NCI-H748 treated with DMSO at 0.1 percent for 48 hours (cell line): ENCODE measurements around the gene CIAPIN1.
"Not testable (repeated sequence)": the region's sequence is repeated elsewhere in the genome, so short reads cannot be mapped to it uniquely, and the experiment has no call there.

ENCODE experiments used
- DNase-seq: peaks from one replicate; lab custom pipeline; 2025; lab: John Stamatoyannopoulos, UW

Gene CIAPIN1

GRCh38 chr16:57406881-57407280 is 40.3 kb downstream of the CIAPIN1 start:
- no peak for DNase-seq

GRCh38 chr16:57405097-57405496 is 42.1 kb downstream of the CIAPIN1 start:
- DNase-seq = no peak

- no peak for DNase-seq
Measured at GRCh38 chr16:57403965-57404817, 43.0 kb downstream of the CIAPIN1 start, which contains the start of gene CCL17. TSS of gene CCL17 (plus strand) at chr16:57404767. CDS start at chr16:57413933, 9,166 bp downstream.

- DNase-seq = no peak
Measured at GRCh38 chr16:57401943-57402640, 45.1 kb downstream of the CIAPIN1 start.

- not testable (repeated sequence) for DNase-seq
Measured at GRCh38 chr16:57397493-57397892, 49.7 kb downstream of the CIAPIN1 start.

GRCh38 chr16:57396786-57397185 is 50.4 kb downstream of the CIAPIN1 start:
- no peak for DNase-seq

- DNase-seq = no peak
Measured at GRCh38 chr16:57395026-57395425, 52.2 kb downstream of the CIAPIN1 start.

- DNase-seq = no peak
Measured at GRCh38 chr16:57394444-57394843, 52.7 kb downstream of the CIAPIN1 start.

- no peak for DNase-seq
Measured at GRCh38 chr16:57392694-57393093, 54.5 kb downstream of the CIAPIN1 start.

- no peak for DNase-seq
Measured at GRCh38 chr16:57391708-57392107, 55.5 kb downstream of the CIAPIN1 start.

- DNase-seq = no peak
Measured at GRCh38 chr16:57391300-57391699, 55.9 kb downstream of the CIAPIN1 start.

- no peak for DNase-seq
Measured at GRCh38 chr16:57390636-57391295, 56.4 kb downstream of the CIAPIN1 start.

GRCh38 chr16:57389087-57389468 is 58.1 kb downstream of the CIAPIN1 start:
- no peak for DNase-seq

GRCh38 chr16:57388359-57389086 is 58.7 kb downstream of the CIAPIN1 start:
- DNase-seq = no peak

- no peak for DNase-seq
Measured at GRCh38 chr16:57387598-57388354, 59.4 kb downstream of the CIAPIN1 start.

GRCh38 chr16:57386381-57386951 is 60.7 kb downstream of the CIAPIN1 start:
- no peak for DNase-seq

- DNase-seq = no peak
Measured at GRCh38 chr16:57385083-57385482, 62.1 kb downstream of the CIAPIN1 start.

GRCh38 chr16:57384248-57385070 is 62.7 kb downstream of the CIAPIN1 start:
- no peak for DNase-seq

GRCh38 chr16:57383276-57384247 is 63.6 kb downstream of the CIAPIN1 start:
- DNase-seq = no peak
